ENCODE measurements around the gene NUCB2.
A peak's percentile ranks its signal among the peaks of the same experiment; 100 is the strongest.
"Not testable (repeated sequence)": the region's sequence is repeated elsewhere in the genome, so short reads cannot be mapped to it uniquely, and the experiment has no call there.

The NUCB2 gene

DNA sequence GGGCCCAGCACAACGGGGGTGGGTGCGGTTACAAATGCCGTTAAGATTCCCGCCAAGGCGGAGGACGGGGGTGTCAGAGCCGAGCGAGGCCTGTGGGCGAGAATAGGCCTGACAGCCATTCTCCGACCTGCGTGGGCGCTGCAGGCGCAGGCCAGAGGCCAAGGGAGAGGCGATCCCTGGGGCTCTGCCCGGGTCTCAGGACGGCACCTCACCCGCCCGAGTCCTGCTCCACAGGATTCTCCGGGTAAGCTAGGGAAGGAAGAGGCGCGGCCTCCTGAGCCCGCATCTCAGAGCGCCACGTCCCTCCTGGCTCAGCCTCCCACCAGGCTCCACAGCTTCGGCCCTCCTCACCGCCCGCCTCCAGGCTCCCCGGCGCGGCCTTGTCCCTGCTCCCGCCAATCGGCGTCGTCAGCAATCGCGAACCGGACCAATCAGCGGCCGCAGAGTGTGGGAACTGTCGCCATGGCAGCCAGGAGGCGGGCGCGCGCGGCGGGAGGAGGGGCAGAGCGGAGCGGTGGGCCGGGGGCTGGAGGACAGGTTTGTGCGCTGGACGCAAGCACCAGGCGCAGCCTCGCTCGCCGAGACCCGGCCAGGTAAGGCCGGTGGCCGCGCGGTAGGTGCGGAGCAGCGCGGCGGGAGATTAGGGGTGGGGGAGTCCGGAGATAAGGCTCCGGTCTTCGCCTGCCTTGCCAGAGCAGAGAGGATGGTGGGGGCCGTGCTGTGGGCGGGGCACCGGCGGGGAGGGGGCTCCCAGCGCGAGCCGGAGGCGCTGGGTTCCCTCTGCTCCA is at the start of gene NUCB2:
TSS of gene NUCB2 (plus strand) at position 504 of the 788 bp plus-strand sequence. CDS start 18,585 bp downstream, outside the sequence.
- peak; percentile 99 for DNase-seq

- DNase-seq, result not testable (repeated sequence)
Measured at GRCh38 chr11:17228186-17228925, 48.2 kb upstream of the NUCB2 start.

DNA sequence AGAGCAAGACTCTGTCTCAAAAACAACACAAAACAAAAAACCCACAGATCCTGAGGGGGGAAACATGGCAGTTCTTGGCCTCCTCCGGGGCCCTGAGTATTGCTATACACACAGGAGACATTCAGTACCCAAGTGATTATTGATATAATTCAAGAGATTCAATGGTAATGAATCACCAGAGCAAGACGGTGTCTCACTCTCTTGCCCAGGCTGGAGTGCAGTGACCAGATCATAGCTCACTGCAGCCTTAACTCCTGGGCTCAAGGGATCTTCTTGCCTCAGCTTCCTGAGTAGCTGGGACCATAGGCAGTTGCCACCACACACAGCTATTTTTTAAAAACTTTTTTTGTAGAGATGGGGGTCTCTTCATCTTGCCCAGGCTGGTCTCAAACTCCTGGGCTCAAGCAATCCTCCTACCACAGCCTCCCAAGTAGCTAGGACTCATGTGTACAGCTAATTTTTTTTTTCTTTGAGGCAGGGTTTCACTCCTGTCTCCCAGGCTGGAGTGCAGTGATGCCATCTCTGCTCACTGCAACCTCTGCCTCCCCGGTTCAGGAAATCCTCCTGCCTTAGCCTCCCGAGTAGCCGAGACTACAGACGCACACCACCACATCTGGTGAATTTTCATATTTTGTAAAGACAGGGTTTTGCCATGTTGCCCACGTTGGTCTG is 46.9 kb upstream of the NUCB2 start:
- no peak for DNase-seq

DNA sequence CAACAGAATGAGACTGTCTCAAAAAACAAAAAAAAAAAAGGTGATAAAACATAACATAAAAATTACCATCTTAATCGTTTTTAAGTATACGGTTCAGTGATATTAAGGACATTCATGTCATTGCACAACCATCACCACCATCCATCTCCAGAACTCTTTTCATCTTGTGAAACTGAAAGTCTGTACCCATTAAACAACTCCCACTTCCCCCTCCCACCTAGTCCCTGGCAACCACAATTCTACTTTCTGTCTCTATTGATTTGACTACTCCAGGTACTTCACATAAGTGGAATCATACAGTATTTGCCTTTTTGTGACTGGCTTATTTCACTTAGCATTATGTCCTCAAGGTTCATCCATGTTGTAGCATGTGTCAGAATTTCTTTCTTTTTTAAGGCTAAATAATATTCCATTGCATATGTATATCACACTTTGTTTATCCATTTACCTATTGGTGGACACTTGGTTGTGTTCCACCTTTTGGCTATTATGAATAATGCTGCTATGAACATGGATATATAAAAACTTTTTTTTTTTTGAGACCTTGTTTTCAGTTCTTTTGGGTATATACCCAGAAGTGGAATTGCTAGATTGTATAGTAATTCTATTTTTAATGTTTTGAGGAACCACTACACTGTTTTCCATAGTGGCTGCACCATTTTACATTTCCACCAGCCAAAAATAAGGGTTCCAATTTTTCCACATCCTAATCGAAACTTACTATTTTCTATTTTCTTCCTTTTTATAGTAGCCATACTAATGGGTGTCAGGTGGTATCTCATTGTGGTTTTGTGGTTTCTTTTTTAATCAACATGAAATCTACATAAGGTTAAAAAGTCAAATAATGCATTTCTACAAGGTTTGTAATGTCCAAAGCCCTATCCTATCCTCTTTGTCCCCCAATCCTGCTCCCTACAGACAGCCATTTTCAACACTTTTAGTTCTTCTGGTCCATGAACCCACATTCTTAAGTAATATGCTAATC is 45.4 kb upstream of the NUCB2 start:
- no peak for DNase-seq

GRCh38 chr11:17233101-17233500 is 43.4 kb upstream of the NUCB2 start:
- DNase-seq, result no peak

GRCh38 chr11:17238377-17238776 is 38.2 kb upstream of the NUCB2 start:
- DNase-seq, result peak; percentile 20

DNA sequence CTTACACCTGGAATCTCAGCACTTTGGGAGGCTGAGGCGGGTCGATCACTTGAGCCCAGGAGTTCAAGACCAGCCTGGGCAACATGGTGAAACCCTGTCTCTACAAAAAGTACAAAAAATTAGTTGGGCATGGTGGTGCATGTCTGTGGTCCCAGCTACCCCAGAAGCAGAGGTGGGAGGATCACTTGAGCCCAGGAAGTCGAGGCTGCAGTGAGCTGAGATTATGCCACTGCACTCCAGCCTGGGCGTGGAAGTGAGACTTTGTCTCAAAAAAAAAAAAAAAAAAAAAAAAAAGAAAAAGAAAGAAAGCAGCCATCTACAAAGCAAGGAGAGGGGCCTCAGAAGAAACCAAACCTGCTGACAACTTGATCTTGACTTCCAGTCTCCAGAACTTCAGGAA is 36.6 kb upstream of the NUCB2 start:
- DNase-seq, result not testable (repeated sequence)

GRCh38 chr11:17240780-17241179 is 35.8 kb upstream of the NUCB2 start:
- no peak for DNase-seq

GRCh38 chr11:17242954-17243353 is 33.6 kb upstream of the NUCB2 start:
- not testable (repeated sequence) for DNase-seq

DNA sequence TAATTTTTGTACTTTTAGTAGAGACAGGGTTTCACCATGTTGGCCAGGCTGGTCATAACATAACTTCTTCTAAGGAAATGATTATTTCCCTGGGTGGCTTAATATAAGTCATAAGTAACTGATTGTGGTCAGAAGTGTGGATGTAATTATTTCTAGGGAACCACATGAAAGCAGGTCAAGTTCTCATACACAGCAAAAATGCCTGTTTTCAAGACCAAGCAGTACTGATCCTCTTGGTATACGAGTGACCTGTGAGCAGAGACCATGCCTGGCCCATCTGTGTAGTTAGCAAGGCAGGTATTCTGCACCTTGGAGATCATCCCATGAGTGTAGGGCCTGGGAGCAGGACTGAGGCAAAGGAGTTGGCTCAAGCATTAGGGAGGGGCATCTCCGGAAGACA is 32.5 kb upstream of the NUCB2 start:
- no peak for DNase-seq

GRCh38 chr11:17250561-17251350 is 25.8 kb upstream of the NUCB2 start:
- DNase-seq, result no peak

DNA sequence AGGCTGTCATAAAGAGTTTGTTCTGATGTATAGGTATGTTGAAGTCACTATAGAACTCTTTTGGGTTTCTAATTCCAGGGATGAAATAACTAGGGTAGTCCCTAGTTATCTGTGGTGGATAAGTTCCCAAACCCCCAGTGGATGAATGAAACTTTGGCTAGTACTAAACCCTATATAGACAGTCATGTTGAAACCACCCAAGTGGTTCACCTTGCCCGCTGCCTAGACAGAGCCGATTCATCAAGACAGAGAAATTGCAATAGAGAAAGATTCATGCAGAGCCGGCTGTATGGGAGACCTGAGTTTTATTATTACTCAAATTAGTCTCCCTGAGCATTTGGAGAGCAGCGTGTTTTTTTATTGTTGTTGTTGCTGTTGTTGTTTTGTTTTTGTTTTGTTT is 23.8 kb upstream of the NUCB2 start:
- no peak for DNase-seq

- no peak for DNase-seq
Measured at GRCh38 chr11:17256512-17256911, 20.0 kb upstream of the NUCB2 start.

DNA sequence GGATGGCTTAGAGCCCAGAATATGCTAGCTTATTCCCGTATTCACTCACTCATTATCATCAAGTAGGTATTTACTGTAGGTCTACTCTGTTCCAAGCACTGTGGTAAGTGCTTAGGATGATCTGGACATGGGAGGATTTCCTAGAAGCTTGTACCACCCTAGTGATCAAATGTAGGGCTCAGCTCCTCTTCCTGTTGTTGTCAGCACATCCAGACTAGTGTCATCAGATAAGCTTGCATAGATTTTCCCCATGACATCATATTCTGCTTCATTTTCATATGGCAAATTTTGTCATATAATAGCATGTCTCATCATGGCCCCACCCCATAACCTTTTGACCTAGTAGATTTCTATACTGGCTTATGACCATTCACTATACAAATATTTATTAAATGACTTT is 19.3 kb upstream of the NUCB2 start:
- DNase-seq, result peak; percentile 25

- no peak for DNase-seq
Measured at GRCh38 chr11:17258670-17259069, 17.9 kb upstream of the NUCB2 start.

DNA sequence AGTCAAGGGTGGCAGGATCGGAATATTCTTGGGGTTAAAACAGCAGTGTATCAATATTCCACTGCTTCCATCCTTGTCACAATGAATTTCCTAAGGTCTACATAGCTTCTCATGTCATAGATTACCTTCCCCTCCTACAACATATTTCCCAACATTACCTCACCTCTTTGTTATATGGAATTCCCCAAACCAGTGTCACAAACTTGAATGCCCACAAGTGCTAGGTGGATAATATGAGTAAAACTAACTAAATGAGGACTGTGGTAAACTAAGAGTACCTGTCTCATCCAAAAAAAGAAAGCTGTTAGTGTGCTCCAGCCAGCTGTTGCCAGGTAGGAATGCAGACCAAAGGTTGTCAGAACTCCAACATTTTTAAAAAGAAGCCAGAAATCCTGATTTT is 17.0 kb upstream of the NUCB2 start:
- DNase-seq, result no peak

GRCh38 chr11:17260020-17260419 is 16.5 kb upstream of the NUCB2 start:
- no peak for DNase-seq

GRCh38 chr11:17263769-17264168 is 12.8 kb upstream of the NUCB2 start:
- DNase-seq, result peak; percentile 26

GRCh38 chr11:17266781-17267180 is 9.8 kb upstream of the NUCB2 start:
- no peak for DNase-seq

DNA sequence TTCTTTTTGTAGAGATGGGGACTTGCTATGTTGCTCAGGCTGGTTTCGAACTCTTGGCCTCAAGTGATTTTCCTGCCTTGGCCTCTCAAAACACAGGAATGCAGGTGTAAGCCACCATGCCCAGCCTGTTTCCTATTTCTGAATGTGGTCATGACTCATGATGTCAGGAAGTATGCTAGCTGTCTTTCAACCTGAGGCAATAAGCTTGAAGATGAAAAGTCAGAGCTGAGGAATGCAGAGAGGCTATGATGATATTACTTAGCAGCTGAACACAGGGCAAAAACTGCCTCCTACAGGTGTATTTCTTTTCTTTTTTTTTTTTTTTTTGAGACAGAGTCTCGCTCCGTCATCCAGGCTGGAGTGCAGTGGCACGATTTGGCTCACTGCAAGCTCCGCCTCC is 9.0 kb upstream of the NUCB2 start:
- peak; percentile 56 for DNase-seq

GRCh38 chr11:17268500-17268899 is 8.0 kb upstream of the NUCB2 start:
- not testable (repeated sequence) for DNase-seq

GRCh38 chr11:17268902-17269301 is 7.6 kb upstream of the NUCB2 start:
- DNase-seq, result no peak
